ENCODE measurements around the gene OR10V1. TPM values are rescaled to one million over a fixed set of nuclear protein-coding genes. Genes with fewer than 3 reads are reported as not detected.

The OR10V1 gene
- total and polyA plus RNA-seq, 2 of the 4 experiments (the other 2 are of a cell fraction): not detected

DNA sequence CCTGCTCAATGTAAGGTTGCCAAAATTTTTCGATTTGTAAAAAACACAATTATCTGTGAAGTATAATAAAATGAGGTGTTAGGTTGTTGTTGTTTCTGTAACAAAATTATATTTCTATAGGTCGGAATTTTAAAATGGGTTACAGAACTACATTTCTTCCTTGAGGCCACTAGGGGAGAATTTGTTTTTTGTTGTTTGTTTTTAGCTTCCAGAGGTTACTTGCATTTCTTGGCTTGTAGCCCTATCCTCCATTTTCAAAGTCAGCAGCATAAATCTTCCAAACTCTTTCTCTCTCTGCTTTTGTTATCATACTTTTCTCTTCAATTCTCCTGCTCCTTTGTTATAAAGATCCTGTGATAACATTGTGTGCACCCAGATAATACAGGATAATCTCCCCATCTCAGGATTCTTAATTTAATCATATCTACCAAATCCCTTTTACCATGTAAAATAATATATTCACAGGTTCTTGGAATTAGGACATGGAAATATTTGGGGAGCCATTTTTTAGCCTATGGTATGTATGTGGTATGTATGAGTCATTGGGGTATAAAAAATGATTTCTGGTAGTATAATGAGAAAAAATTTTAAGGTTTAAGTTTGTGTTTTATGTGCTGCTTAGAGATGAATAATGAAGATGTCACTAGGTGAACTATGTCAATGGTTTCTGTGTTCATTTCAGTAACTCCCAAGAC, 35.4 kb downstream of the OR10V1 start:
- Histone ChIP-seq H3K79me1 (ENCODE audit: low read depth in 1 of 2, low read length in 2 of 2) (no peaks in the 10 kb centered on the region), H3K4ac (ENCODE audit: low read depth, low read length) (no peak overlapping the region), H3K56ac (ENCODE audit: extremely low read depth, insufficient read depth, low read length) (no peak overlapping the region), H4K91ac (ENCODE audit: insufficient read depth, low read depth, low read length) (no peak overlapping the region), H4K5ac (ENCODE audit: low read depth, low read length) (no peak overlapping the region), H4K8ac (ENCODE audit: low read depth in 2 of 2, low read length in 2 of 2) (no peak overlapping the region), H2AFZ (replicated peaks; ENCODE audit: low read length, poor library complexity) (no peak overlapping the region), H3K9ac (ENCODE audit: low read depth, low read length) (no peak overlapping the region), H3K4me1 (ENCODE audit: control insufficient read depth, insufficient read depth, low read length) (no peaks in the 10 kb centered on the region), H3K4me2 (ENCODE audit: low read depth, low read length) (no peak overlapping the region), H3K4me3 (ENCODE audit: insufficient read depth, low read depth, low read length) (no peak overlapping the region), H2BK15ac (ENCODE audit: low read depth, low read length) (no peak overlapping the region), H3K36me3 (ENCODE audit: control insufficient read depth, insufficient read depth, low read length) (no peaks in the 10 kb centered on the region), H3K9me3 (ENCODE audit: control insufficient read depth, insufficient read depth, low read length) (no peaks in the 10 kb centered on the region), H3K9me1 (ENCODE audit: insufficient read depth, low read length) (no peaks in the 10 kb centered on the region), H3K27ac (ENCODE audit: insufficient read depth, low read length) (no peak overlapping the region), H3K18ac (ENCODE audit: low read depth, low read length) (no peak overlapping the region), H3K14ac (replicated peaks; ENCODE audit: low read depth, low read length) (no peak overlapping the region), H2BK20ac (ENCODE audit: low read depth, low read length) (no peak overlapping the region), H2AK9ac (replicated peaks; ENCODE audit: low read depth, low read length, poor library complexity) (no peak overlapping the region), H2BK5ac (ENCODE audit: low read depth, low read length, poor library complexity, severe bottlenecking) (no peak overlapping the region), H2BK120ac (ENCODE audit: low read depth, low read length) (no peak overlapping the region), H4K20me1 (ENCODE audit: insufficient read depth, low read length) (no peaks in the 10 kb centered on the region), H2AK5ac (ENCODE audit: low read depth, low read length) (no peak overlapping the region), H3K27me3 (ENCODE audit: control insufficient read depth, insufficient read depth, low read length) (no peaks in the 10 kb centered on the region), H3K23ac (ENCODE audit: low read depth, low read length) (no peak overlapping the region)
- ChIA-PET CTCF (interaction anchor here (2.0 kb wide), 1 partner anchor 141 kb away, joined by 5 read pairs; no protein-coding TSS in a partner anchor), POLR2A (ENCODE audit: unreplicated experiment) (no interaction called here)
- TF ChIP-seq, protein P1, sequence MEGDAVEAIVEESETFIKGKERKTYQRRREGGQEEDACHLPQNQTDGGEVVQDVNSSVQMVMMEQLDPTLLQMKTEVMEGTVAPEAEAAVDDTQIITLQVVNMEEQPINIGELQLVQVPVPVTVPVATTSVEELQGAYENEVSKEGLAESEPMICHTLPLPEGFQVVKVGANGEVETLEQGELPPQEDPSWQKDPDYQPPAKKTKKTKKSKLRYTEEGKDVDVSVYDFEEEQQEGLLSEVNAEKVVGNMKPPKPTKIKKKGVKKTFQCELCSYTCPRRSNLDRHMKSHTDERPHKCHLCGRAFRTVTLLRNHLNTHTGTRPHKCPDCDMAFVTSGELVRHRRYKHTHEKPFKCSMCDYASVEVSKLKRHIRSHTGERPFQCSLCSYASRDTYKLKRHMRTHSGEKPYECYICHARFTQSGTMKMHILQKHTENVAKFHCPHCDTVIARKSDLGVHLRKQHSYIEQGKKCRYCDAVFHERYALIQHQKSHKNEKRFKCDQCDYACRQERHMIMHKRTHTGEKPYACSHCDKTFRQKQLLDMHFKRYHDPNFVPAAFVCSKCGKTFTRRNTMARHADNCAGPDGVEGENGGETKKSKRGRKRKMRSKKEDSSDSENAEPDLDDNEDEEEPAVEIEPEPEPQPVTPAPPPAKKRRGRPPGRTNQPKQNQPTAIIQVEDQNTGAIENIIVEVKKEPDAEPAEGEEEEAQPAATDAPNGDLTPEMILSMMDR (conservative IDR thresholded peaks at IDR 0.05; ENCODE audit: low read depth, low read length): no peak
- TF ChIP-seq MAFK (IDR thresholded peaks at IDR 0.05; ENCODE audit: low read depth, low read length) (no peak), FOS (IDR thresholded peaks at IDR 0.05; ENCODE audit: low read depth, low read length) (no peak), MAZ (IDR thresholded peaks at IDR 0.05; ENCODE audit: borderline replicate concordance, low read depth, low read length) (no peak), CEBPB (IDR thresholded peaks at IDR 0.05; ENCODE audit: low read depth, low read length) (no peak)
- TF ChIP-seq, protein P2, sequence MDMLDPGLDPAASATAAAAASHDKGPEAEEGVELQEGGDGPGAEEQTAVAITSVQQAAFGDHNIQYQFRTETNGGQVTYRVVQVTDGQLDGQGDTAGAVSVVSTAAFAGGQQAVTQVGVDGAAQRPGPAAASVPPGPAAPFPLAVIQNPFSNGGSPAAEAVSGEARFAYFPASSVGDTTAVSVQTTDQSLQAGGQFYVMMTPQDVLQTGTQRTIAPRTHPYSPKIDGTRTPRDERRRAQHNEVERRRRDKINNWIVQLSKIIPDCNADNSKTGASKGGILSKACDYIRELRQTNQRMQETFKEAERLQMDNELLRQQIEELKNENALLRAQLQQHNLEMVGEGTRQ (IDR thresholded peaks at IDR 0.05; ENCODE audit: low read depth, low read length): no peak
- ATAC-seq (ENCODE audit: low read depth) (no peak), DNase-seq (no peak)
- in situ Hi-C loops (cut with MboI; ENCODE audit: low sequenced_read_pairs) (loop anchor here (10.0 kb wide), 1 partner anchor 117 kb away; no protein-coding TSS in a partner anchor), dilution Hi-C loops (cut with HindIII; ENCODE audit: low sequenced_read_pairs, unreplicated experiment) (no loop called here), intact Hi-C loops (cut with micrococcal nuclease) (no loop called here)
- BruUV-seq (replicated peaks): no TSS peak
- WGBS, 2 experiments (ENCODE audit: extremely low coverage in 2 of 2, insufficient read length in 1 of 2): no CpG with 5 or more reads among the region's 2 CpGs
